Retinal pigment epithelial cell (primary cell): ENCODE measurements around the gene DAW1.

Experiments used
- DNase-seq: peaks from one replicate; pipeline ENCODE4 v3.0.0-alpha.2; 2010; ENCODE audit warnings: low read depth
- H3K4me3 ChIP-seq: 2 replicates; pipeline ENCODE4 v1.5.1; 2011; ENCODE audit warnings: mild to moderate bottlenecking, low read length, control low read depth, moderate library complexity
- CTCF ChIP-seq: conservative IDR thresholded peaks from 2 replicates; pipeline ENCODE4 v1.5.1; 2011; ENCODE audit warnings: low read depth, low read length, control low read depth, inconsistent platforms

Gene DAW1

DNA sequence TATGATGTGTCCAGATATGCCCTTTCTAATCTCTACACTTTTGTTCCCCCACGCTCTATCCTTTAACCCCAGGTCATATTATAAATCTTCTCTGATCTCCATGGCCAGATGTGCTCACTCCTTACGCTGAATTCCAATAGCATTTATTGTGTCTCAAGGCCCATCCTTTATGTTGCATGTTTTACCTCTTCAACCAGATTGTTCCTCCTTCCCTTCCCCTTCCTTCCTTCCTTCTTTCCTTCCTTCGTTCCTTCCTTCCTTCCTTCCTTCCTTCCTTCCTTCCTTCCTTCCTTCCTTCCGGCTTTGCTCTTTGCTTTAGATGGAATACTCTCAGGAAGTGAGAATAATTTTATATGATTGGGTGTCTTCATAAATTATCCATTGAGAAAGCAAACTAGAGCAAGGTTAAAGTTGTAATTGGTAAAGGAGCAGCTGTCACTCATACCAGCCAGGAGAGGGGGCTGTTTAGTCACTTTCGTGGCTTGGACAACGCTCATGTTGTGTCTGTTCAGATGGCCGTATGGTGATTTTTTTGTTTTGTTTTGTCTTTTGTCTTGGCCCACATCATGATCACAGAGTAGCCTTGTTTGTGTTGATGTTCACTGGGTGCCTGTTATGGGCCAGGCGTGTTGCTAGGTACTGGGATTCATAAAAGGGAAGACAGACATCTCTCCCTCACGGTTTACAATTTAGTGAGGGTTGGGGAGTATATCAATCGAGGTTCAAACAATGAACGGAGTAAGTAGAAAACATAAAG is 68.0 kb downstream of the DAW1 start:
- no peak for DNase-seq
- H3K4me3 ChIP-seq, result no peak overlapping the region
- TF ChIP-seq CTCF, result peak; percentile 69

GRCh38 chr2:227942021-227942420 is 70.6 kb downstream of the DAW1 start:
- DNase-seq, result no peak
- no peak for TF ChIP-seq CTCF

GRCh38 chr2:227942965-227943364 is 71.5 kb downstream of the DAW1 start:
- no peak for TF ChIP-seq CTCF
- H3K4me3 ChIP-seq, result no peak overlapping the region
- DNase-seq, result no peak

More at GRCh38 chr2:227942021-227942420, 70.6 kb downstream of the DAW1 start:
- H3K4me3 ChIP-seq, result no peak overlapping the region

DNA sequence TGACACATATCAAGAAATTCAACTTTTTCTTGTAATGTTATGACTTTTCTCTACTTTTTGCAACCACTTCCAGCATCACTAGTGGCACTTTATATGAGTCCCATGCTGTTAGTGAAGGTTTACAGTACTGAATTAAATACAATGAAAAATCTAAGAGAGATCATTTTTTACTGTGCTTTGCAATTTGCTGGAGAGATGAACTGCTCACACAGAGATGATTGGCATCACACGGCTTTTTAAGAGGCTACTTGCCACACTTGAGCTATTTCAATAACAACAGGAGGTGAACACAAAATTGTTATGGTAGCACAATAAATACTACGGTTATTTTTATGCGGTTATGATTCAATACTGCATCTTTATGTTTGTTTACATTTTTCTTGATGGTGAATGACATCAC is 88.9 kb downstream of the DAW1 start:
- no peak overlapping the region for H3K4me3 ChIP-seq
- no peak for TF ChIP-seq CTCF
- no peak for DNase-seq

DNA sequence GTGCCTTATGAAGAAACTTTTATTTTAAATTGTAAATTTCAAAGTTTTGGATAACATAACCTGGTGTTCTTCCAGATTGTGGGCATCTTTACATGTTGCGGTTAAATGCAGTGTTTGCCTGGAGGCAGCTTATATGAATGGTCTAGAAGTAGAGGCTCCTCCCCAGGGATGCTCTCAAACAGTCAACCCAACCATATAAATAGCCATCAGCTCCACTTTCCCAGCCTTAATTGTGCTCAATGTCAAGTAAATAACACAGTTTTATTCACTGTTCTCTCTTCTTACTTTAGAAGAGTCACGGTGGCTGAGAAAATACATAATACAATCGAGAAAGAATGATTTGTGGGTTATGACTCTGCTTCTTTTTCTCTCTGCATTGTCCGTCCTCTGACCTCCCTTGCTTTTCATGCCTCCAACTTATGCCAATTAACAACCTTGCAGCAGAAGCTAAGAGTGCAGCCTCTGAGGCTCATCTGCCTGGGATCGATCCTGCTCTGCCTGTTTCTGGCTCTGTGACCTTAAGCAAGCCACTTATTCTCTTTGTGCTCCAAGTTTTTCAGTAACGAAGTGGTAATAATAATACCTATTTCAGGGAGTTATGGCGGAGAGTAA is 100.3 kb downstream of the DAW1 start:
- H3K4me3 ChIP-seq, result no peak overlapping the region
- DNase-seq, result no peak
- no peak for TF ChIP-seq CTCF

DNA sequence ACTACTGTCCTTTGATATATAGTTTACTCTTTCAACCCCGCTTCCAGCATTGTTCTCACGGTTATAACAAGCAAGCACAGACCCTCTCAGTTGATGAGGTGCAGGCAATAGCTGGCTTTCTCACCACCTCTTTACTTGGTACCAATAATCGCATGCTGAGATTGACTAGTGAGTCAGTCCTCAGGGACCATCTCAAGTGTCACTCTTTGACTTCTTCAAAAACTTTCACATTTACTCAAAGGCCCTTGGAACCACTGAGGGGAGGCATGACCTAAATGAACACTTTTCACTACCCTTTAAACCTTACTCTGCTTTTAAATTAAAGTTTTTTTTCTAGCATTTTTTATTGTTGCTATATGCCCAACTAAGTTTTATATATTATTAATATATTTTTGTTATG is 101.8 kb downstream of the DAW1 start:
- no peak overlapping the region for H3K4me3 ChIP-seq
- no peak for DNase-seq
- no peak for TF ChIP-seq CTCF
